Aorta (tissue), 5 donors: ENCODE data around the gene GGA2. TPM values are rescaled to one million over a fixed set of nuclear protein-coding genes. Genes with fewer than 3 reads are reported as not detected.

Experiments
- ATAC-seq: fragments of 200-7000 bp; cut with Tn5 transposase; one replicate; pipeline ENCODE4 v1.9.1; 2022; ENCODE audit warnings: moderate library complexity; ENCODE audit not compliant: low FRiP score
- DNase-seq, 2 donors: peaks; one replicate each; pipeline ENCODE4 v3.0.0-alpha.2; 2020
- H3K27ac ChIP-seq, 2 donors: one replicate each; pipeline ENCODE4 v1.5.1; 2013; ENCODE audit warnings: low read length in 2 of 2, mild to moderate bottlenecking in 2 of 2, moderate library complexity in 2 of 2, control low read depth in 1 of 2, inconsistent platforms in 1 of 2, low read depth in 1 of 2
- H3K27me3 ChIP-seq, 2 donors: one replicate each; pipeline ENCODE4 v1.6.1; 2013; ENCODE audit warnings: control low read depth in 1 of 2, low read length in 1 of 2, mild to moderate bottlenecking in 1 of 2, moderate library complexity in 1 of 2; ENCODE audit not compliant: insufficient read depth in 2 of 2, control insufficient read depth in 1 of 2
- H3K36me3 ChIP-seq, 2 donors: one replicate each; pipeline ENCODE4 v1.6.1; 2013; ENCODE audit warnings: control low read depth in 1 of 2, low read length in 1 of 2, mild to moderate bottlenecking in 1 of 2; ENCODE audit not compliant: insufficient read depth in 2 of 2, control insufficient read depth in 1 of 2
- H3K4me1 ChIP-seq, 2 donors: one replicate each; pipeline ENCODE4 v1.6.1; 2013; ENCODE audit warnings: low read length in 2 of 2, control low read depth in 1 of 2, mild to moderate bottlenecking in 1 of 2, moderate library complexity in 1 of 2; ENCODE audit not compliant: insufficient read depth in 2 of 2, control insufficient read depth in 1 of 2
- H3K4me3 ChIP-seq, 2 donors: one replicate each; pipeline ENCODE4 v1.5.1; 2013; ENCODE audit warnings: low read length in 2 of 2, control low read depth in 1 of 2, mild to moderate bottlenecking in 1 of 2
- H3K9me3 ChIP-seq: one replicate; pipeline ENCODE4 v1.6.1; 2013; ENCODE audit warnings: mild to moderate bottlenecking, low read length; ENCODE audit not compliant: control insufficient read depth
- WGBS, 2 donors: extraction: QIAGEN DNeasy Blood & Tissue Kit; methylation state at CpG; one replicate each; pipeline ENCODE4 v1.1.7; 2013; 5-methylcytosine and 5-hydroxymethylcytosine counted together
- intact Hi-C, 2 donors: fragments of 100-400 bp; cut with DNase I; formaldehyde crosslinking; loops; one replicate each; pipeline versions ENCODE4 v1.14.2 to v1.15.0; 2022
- polyA plus RNA-seq, 2 donors: library from polyadenylated mRNA; stranded (reverse); fragments of 200-250 nt; gene quantifications; one replicate each; pipeline ENCODE4 v1.2.3, GENCODE V29; 2013
- total RNA-seq, 2 donors: library from RNA; stranded (reverse); fragmentation: NEBNext Ultra II Directional; extraction: Animal tissue kit (Norgen Biotek cat#: 25700); gene quantifications; one replicate each; pipeline ENCODE4 v1.2.1, GENCODE V29; 2021
- donor health status: healthy with polysubstance abuse.
- donor health status: Bipolar disorder and iron deficiency.
- donor health status: DM: no; HTN: no; CAD: no.
- donor health status: DM: no; HTN: no; CAD: no.
- donor health status: DM: yes; HTN: yes; CAD: no.

Gene GGA2
- total and polyA plus RNA-seq, 4 donors, result 12.0 to 84.9 (median 33.1) TPM

DNA sequence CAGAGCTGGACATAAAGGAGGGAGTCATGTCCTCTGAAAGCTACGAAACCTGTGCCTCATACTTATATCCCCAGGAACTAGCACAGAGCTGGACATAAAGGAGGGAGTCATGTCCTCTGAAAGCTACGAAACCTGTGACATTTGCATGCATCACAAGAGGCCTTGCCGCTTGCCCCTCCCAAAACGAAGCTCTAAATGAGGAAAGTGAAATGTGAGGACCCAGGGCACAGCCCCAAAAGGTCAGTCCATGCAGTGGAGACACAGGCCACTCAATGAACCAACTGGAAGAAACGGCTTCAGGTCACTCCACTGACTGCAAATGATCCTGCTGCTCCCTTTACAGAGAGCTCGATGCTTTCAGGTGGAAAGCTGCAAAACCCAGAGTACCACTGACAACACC lies 95.6 kb downstream of the GGA2 start:
- Histone ChIP-seq H3K4me3 (no peak overlapping the region), H3K4me1 (no peaks in the 10 kb centered on the region), H3K9me3 (no peaks in the 10 kb centered on the region), H3K36me3 (peaks cover 12 to 18% of the 10 kb centered on the region in 2 donors), H3K27me3 (no peaks in the 10 kb centered on the region), H3K27ac (no peak overlapping the region)
- WGBS, 2 donors, result 94 to 96% methylated on average over 6 of the region's 6 CpGs
- ATAC-seq (no peak), DNase-seq (no peak)
- intact Hi-C loops, result no loop called here

Other genes starting within 250 kb of the GGA2 start
- 1 to 10 TPM; 1.3 to 1.6 TPM for gene SCNN1B, start 208.2 kb downstream of the GGA2 start, total RNA-seq
- 1 to 10 TPM in 1 of 2 donors, under 1 TPM in 1; 0.59 to 1.1 TPM for gene SCNN1B, start 208.2 kb downstream of the GGA2 start, polyA plus RNA-seq
- 10 to 100 TPM; 15.6 to 30.0 TPM for gene COG7, start 57.3 kb downstream of the GGA2 start, total RNA-seq
- gene COG7, start 57.3 kb downstream of the GGA2 start, polyA plus RNA-seq, result 10 to 100 TPM; 12.5 to 50.2 TPM
- 10 to 100 TPM; 10.8 to 14.9 TPM for gene EARS2, start 46.9 kb upstream of the GGA2 start, total RNA-seq
- 1 to 10 TPM; 4.8 to 6.3 TPM for gene EARS2, start 46.9 kb upstream of the GGA2 start, polyA plus RNA-seq
- 10 to 100 TPM; 43.8 to 55.4 TPM for gene UBFD1, start 47.2 kb upstream of the GGA2 start, total RNA-seq
- gene UBFD1, start 47.2 kb upstream of the GGA2 start, polyA plus RNA-seq, result 10 to 100 TPM; 12.3 to 12.8 TPM
- gene NDUFAB1, start 85.8 kb upstream of the GGA2 start, total RNA-seq, result 10 to 100 TPM; 46.1 to 48.7 TPM
- gene NDUFAB1, start 85.8 kb upstream of the GGA2 start, polyA plus RNA-seq, result 100 to 1,000 TPM; 134 to 180 TPM
- 1 to 10 TPM; 7.7 to 9.5 TPM for gene PALB2, start 130.8 kb upstream of the GGA2 start, total RNA-seq
- 10 to 100 TPM in 1 of 2 donors, 1 to 10 TPM in 1; 3.5 to 10.9 TPM for gene PALB2, start 130.8 kb upstream of the GGA2 start, polyA plus RNA-seq
- gene DCTN5, start 131.0 kb upstream of the GGA2 start, total RNA-seq, result 10 to 100 TPM; 40.1 to 44.7 TPM
- gene DCTN5, start 131.0 kb upstream of the GGA2 start, polyA plus RNA-seq, result 10 to 100 TPM in 1 of 2 donors, 1 to 10 TPM in 1; 9.0 to 18.1 TPM
- 1 to 10 TPM; 1.6 to 4.7 TPM for gene PLK1, start 168.4 kb upstream of the GGA2 start, total RNA-seq
- 1 to 10 TPM in 1 of 2 donors, under 1 TPM in 1; 0.88 to 3.3 TPM for gene PLK1, start 168.4 kb upstream of the GGA2 start, polyA plus RNA-seq
- gene ERN2, start 202.7 kb upstream of the GGA2 start, total RNA-seq, result not detected
- gene ERN2, start 202.7 kb upstream of the GGA2 start, polyA plus RNA-seq, result under 1 TPM; 0.10 to 0.50 TPM
- gene CHP2, start 244.5 kb upstream of the GGA2 start, total RNA-seq, result under 1 TPM in 1 of 2 donors, not detected in 1; 0.13 TPM
- gene CHP2, start 244.5 kb upstream of the GGA2 start, polyA plus RNA-seq, result 10 to 100 TPM in 1 of 2 donors, under 1 TPM in 1; 0.23 to 55.2 TPM